Progenitor cell of endocrine pancreas (in vitro differentiated cells): ENCODE data around the gene PRB3. TPM values are rescaled to one million over a fixed set of nuclear protein-coding genes. Genes with fewer than 3 reads are reported as not detected.

Experiments used
- DNase-seq: peaks from one replicate; pipeline ENCODE4 v3.0.0; 2021; ENCODE audit warnings: low spot score; ENCODE audit not compliant: unreplicated experiment
- H3K27ac Mint-ChIP-seq: 2 replicates; pipeline ENCODE4 v1.8.0; 2021; ENCODE audit warnings: mild to moderate bottlenecking, moderate library complexity, mixed read lengths
- H3K27me3 Mint-ChIP-seq: 2 replicates; pipeline ENCODE4 v1.8.0; 2021; ENCODE audit warnings: mixed read lengths
- H3K36me3 Mint-ChIP-seq: 2 replicates; pipeline ENCODE4 v1.8.0; 2022; ENCODE audit warnings: mixed read lengths; ENCODE audit not compliant: insufficient read depth
- H3K4me1 Mint-ChIP-seq: 2 replicates; pipeline ENCODE4 v1.8.0; 2021; ENCODE audit warnings: low read depth, mixed read lengths
- H3K4me3 Mint-ChIP-seq: 2 replicates; pipeline ENCODE4 v1.8.0; 2021; ENCODE audit warnings: low read depth, mild to moderate bottlenecking, moderate library complexity, mixed read lengths
- H3K9me3 Mint-ChIP-seq: 2 replicates; pipeline ENCODE4 v1.8.0; 2021; ENCODE audit warnings: low read depth, mixed read lengths
- long read RNA-seq: library from polyadenylated mRNA; unstranded; transcript quantifications from one replicate; pipeline ENCODE4 v2.0.0, GENCODE V29; 2020
- total RNA-seq: library from RNA; stranded (reverse); gene quantifications from 2 replicates; pipeline ENCODE4 v1.2.1, GENCODE V29; 2021
- TF ChIP-seq, protein P1 (sequence below): fragments of 200-600 bp; sonication (generic); IDR thresholded peaks from one replicate; pipeline ENCODE4 v1.5.0; 2021; ENCODE audit warnings: antibody characterized with exemption, mild to moderate bottlenecking; ENCODE audit not compliant: unreplicated experiment

Gene PRB3
- 0.55 and 0.84 TPM in 2 replicates for total RNA-seq
- long read RNA-seq, result 0 reads

DNA sequence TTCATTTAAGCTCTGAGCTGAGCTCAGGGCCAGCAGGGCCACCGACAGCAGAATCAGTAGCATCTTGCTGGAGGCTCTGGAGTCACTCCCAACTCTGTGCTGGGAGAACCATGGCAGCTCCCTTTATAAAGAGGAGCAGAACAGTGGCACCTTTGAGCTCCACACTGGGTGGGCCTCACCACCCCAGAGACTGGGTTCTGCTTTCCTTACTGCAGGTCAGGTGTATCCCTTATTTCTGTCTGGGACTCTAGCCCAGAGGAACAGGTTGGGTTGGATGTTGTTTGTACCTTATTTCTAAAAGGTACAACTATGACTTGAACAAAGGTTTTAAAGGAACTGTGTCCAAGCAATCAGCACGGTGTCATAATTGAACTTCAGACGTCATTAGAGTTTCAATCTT, at the start of gene PRB3:
Gene PRB3 (minus strand): TSS at position 101 of the 400 bp plus-strand sequence. CDS start 38 bp downstream, at position 63.
- H3K4me3 Mint-ChIP-seq, result no peak within 1 kb of the TSS
- H3K36me3 Mint-ChIP-seq, result no peaks in the 10 kb centered on the region
- no peak within 1 kb of the TSS for H3K27ac Mint-ChIP-seq
- no peaks in the 10 kb centered on the region for H3K9me3 Mint-ChIP-seq
- TF ChIP-seq, protein P1, sequence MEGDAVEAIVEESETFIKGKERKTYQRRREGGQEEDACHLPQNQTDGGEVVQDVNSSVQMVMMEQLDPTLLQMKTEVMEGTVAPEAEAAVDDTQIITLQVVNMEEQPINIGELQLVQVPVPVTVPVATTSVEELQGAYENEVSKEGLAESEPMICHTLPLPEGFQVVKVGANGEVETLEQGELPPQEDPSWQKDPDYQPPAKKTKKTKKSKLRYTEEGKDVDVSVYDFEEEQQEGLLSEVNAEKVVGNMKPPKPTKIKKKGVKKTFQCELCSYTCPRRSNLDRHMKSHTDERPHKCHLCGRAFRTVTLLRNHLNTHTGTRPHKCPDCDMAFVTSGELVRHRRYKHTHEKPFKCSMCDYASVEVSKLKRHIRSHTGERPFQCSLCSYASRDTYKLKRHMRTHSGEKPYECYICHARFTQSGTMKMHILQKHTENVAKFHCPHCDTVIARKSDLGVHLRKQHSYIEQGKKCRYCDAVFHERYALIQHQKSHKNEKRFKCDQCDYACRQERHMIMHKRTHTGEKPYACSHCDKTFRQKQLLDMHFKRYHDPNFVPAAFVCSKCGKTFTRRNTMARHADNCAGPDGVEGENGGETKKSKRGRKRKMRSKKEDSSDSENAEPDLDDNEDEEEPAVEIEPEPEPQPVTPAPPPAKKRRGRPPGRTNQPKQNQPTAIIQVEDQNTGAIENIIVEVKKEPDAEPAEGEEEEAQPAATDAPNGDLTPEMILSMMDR, result no peak
- no peak for DNase-seq
- peaks cover 6% of the 10 kb centered on the region for H3K27me3 Mint-ChIP-seq
- H3K4me1 Mint-ChIP-seq, result no peaks in the 10 kb centered on the region

DNA sequence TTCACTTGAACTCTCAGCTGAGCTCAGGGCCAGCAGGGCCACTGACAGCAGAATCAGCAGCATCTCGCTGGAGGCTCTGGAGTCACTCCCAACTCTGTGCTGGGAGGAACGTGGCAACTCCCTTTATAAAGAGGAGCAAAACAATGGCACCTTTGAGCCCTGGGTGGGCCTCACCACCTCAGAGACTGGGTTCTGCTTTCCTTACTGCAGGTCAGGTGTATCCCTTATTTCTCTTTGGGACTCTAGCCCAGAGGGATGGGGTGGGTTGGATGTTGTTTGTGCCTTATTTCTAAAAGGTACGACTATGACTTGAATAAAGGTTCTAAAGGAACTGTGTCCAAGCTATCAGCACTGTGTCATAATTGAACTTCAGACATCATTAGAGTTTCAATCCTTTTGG, 40.8 kb upstream of the PRB3 start, which contains the start of gene PRB4:
Gene PRB4 (minus strand): TSS at position 101 of the 400 bp plus-strand sequence. CDS start 38 bp downstream, at position 63.
- Mint-ChIP-seq H3K27ac (no peak within 1 kb of the TSS), H3K9me3 (peaks cover 2% of the 10 kb centered on the region), H3K36me3 (no peaks in the 10 kb centered on the region), H3K27me3 (no peaks in the 10 kb centered on the region), H3K4me1 (peaks cover 3% of the 10 kb centered on the region), H3K4me3 (no peak within 1 kb of the TSS)
- TF ChIP-seq, protein P1, result no peak
- DNase-seq, result no peak

DNA sequence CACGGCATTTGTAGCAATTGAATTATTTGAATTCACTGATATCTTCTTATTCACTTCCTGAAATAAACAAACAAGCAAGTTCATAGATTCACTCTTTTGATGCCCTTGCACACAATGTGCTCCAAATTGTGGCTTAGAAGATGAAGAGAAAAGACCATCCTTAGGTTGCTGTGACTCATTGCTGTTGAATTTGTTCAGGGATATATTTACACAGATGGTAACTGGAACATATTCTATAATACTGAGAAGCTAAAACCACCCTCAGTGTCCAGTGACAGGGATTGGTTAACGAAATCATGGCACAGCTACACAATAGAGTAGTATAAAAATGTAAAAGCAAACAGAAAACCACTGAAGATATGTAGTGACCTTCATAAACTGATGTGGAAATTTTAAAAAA, 37.6 kb upstream of the PRB3 start:
- Mint-ChIP-seq H3K4me3 (no peak overlapping the region), H3K27me3 (no peaks in the 10 kb centered on the region), H3K4me1 (peaks cover 6% of the 10 kb centered on the region), H3K36me3 (peaks cover 1% of the 10 kb centered on the region), H3K27ac (no peak overlapping the region), H3K9me3 (peaks cover 9% of the 10 kb centered on the region)
- no peak for DNase-seq
- TF ChIP-seq, protein P1, result no peak

DNA sequence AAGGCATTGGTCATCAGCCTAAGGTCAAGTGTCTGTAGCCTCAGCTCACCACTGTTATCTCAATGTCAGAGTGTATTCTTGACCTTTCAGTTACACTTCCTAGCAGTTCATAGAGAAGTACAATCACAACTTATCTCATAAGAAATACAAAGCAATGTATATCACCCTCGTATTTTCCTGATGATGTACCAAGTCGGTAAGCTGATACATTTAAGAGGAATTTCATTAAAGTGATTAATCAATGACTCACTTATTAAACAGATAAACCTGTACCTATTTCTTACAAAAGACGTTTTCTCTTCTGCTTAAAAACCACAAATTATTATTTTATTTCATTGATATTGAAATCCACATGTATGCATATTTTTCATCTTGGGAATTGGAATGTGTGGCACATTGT, 3.9 kb upstream of the PRB3 start:
- H3K4me1 Mint-ChIP-seq, result no peaks in the 10 kb centered on the region
- H3K27ac Mint-ChIP-seq, result no peak overlapping the region
- TF ChIP-seq, protein P1, result no peak

DNA sequence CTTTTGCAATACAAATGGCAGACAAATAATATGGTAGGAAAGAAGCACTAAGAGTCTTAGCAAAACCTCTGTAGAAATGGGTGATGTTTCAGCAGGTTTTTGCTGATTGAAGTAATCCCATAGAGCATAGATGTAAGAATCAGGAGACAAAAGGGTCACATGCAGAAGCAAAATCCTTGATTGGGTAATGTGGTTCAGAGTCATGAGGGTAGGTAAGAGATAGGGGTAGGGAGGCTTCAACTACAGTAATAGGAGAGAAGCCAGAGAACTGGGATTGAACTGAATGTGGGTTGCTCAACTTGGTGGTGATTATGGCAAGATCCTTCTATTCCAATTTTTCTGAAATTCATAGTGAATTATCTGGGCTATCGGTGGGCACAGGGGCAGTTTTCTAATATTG, 5.0 kb downstream of the PRB3 start:
- no peaks in the 10 kb centered on the region for H3K4me1 Mint-ChIP-seq
- no peak for DNase-seq

More for the DNA sequence above, 3.9 kb upstream of the PRB3 start:
- Mint-ChIP-seq H3K4me3 (no peak overlapping the region), H3K27me3 (peaks cover 16% of the 10 kb centered on the region), H3K36me3 (no peaks in the 10 kb centered on the region), H3K9me3 (no peaks in the 10 kb centered on the region)
- no peak for DNase-seq

More for the DNA sequence above, 5.0 kb downstream of the PRB3 start:
- peaks cover 5% of the 10 kb centered on the region for H3K27me3 Mint-ChIP-seq
- no peaks in the 10 kb centered on the region for H3K36me3 Mint-ChIP-seq
- TF ChIP-seq, protein P1, result no peak
- H3K27ac Mint-ChIP-seq, result no peak overlapping the region
- H3K4me3 Mint-ChIP-seq, result no peak overlapping the region
- peaks cover 11% of the 10 kb centered on the region for H3K9me3 Mint-ChIP-seq
